ENCODE measurements around the gene TDRD3. TPM values are rescaled to one million over a fixed set of nuclear protein-coding genes. Genes with fewer than 3 reads are reported as not detected.

TDRD3 gene
- total RNA-seq, 1 experiment from 2014 or later = 5.8 TPM

DNA sequence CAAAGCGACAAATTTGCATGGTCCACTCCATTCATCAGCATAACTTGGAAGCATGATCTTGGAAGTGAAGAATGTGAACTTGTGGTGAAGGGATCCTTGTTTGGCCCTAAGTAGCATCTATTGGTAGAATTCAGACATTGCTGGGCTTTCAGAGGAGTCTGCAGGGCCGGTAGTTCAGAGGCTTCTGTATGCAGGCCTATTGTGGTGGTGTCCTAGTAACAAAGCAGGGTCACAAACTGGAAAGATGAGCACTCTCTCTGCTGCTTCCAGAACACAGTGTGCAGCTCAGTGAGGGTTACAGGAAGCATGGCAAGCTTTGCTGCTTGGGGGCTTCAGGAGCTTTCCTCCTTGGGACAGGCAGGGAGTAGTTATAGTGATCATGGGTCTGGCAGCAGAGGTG lies 206.0 kb downstream of the TDRD3 start:
- H3K27me3 ChIP-seq (ENCODE audit: low read length) = no peaks in the 10 kb centered on the region; the same call in 1 of the 2 replicates
- no peak overlapping the region for H3K27ac ChIP-seq (ENCODE audit: low read length)
- no peak for DNase-seq
- ATAC-seq = no peak
- no peak overlapping the region for H2AFZ ChIP-seq (ENCODE audit: low read length)
- H3K9ac ChIP-seq (ENCODE audit: low read length) = no peak overlapping the region
- H3K79me2 ChIP-seq (ENCODE audit: low read length) = no peaks in the 10 kb centered on the region
- no peaks in the 10 kb centered on the region for H3K9me3 ChIP-seq (ENCODE audit: low read length)
- TF ChIP-seq, protein P1, sequence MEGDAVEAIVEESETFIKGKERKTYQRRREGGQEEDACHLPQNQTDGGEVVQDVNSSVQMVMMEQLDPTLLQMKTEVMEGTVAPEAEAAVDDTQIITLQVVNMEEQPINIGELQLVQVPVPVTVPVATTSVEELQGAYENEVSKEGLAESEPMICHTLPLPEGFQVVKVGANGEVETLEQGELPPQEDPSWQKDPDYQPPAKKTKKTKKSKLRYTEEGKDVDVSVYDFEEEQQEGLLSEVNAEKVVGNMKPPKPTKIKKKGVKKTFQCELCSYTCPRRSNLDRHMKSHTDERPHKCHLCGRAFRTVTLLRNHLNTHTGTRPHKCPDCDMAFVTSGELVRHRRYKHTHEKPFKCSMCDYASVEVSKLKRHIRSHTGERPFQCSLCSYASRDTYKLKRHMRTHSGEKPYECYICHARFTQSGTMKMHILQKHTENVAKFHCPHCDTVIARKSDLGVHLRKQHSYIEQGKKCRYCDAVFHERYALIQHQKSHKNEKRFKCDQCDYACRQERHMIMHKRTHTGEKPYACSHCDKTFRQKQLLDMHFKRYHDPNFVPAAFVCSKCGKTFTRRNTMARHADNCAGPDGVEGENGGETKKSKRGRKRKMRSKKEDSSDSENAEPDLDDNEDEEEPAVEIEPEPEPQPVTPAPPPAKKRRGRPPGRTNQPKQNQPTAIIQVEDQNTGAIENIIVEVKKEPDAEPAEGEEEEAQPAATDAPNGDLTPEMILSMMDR (conservative IDR thresholded peaks at IDR 0.05; ENCODE audit: low read depth, low read length) = no peak
- TF ChIP-seq EZH2 (IDR thresholded peaks at IDR 0.05; ENCODE audit: low read length, unreplicated experiment) = no peak
- no peak for TF ChIP-seq EZH2phosphoT487 (IDR thresholded peaks at IDR 0.05; ENCODE audit: borderline replicate concordance, low read length)
- no peak overlapping the region for H3K4me3 ChIP-seq (ENCODE audit: low read length)
- H3K9me2 ChIP-seq (replicated peaks; ENCODE audit: low read length) = no peaks in the 10 kb centered on the region
- POLR2A ChIA-PET (ENCODE audit: unreplicated experiment) = no interaction called here
- H3K4me2 ChIP-seq (ENCODE audit: low read length) = no peak overlapping the region
- no peaks in the 10 kb centered on the region for H3K36me3 ChIP-seq (ENCODE audit: low read depth, low read length)
- CTCF ChIA-PET = no interaction called here
- intact Hi-C loops (cut with micrococcal nuclease) = no loop called here
- H4K20me1 ChIP-seq (ENCODE audit: low read length) = no peaks in the 10 kb centered on the region
- H3F3A ChIP-seq (ENCODE audit: low read length, unreplicated experiment) = no peaks in the 10 kb centered on the region
- no TSS peak for BruUV-seq (replicated peaks)
- H3K4me1 ChIP-seq (ENCODE audit: insufficient read depth, low read length) = no peaks in the 10 kb centered on the region

DNA sequence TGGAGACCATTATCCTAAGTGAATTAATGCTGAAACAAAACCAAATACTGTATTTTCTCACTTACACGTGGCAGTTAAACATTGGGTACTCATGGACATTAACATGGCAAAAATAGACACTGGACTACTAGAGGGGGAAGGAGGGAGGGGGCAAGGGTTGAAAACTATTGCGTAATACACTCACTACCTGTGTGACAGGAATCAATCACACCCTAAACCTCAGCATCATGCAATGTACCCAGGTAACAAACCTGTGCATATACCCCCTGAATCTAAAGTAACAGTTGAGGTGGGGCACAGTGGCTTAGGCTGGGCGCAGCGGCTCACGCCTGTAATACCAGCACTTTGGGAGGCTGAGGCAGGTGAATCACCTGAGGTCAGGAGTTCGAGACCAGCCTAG lies 207.0 kb downstream of the TDRD3 start:
- Histone ChIP-seq H3K9me2 (replicated peaks; ENCODE audit: low read length) (no peaks in the 10 kb centered on the region), H3K9me3 (ENCODE audit: low read length) (no peaks in the 10 kb centered on the region), H3K27ac (ENCODE audit: low read length) (no peak overlapping the region), H3K4me3 (ENCODE audit: low read length) (no peak overlapping the region), H3K4me1 (ENCODE audit: insufficient read depth, low read length) (no peaks in the 10 kb centered on the region), H4K20me1 (ENCODE audit: low read length) (no peaks in the 10 kb centered on the region), H3K27me3 (ENCODE audit: low read length) (no peaks in the 10 kb centered on the region), H2AFZ (ENCODE audit: low read length) (no peak overlapping the region), H3K4me2 (ENCODE audit: low read length) (no peak overlapping the region), H3F3A (ENCODE audit: low read length, unreplicated experiment) (no peaks in the 10 kb centered on the region), H3K36me3 (ENCODE audit: low read depth, low read length) (no peaks in the 10 kb centered on the region), H3K79me2 (ENCODE audit: low read length) (no peaks in the 10 kb centered on the region), H3K9ac (ENCODE audit: low read length) (no peak overlapping the region)
- DNase-seq = no peak
- no TSS peak for BruUV-seq (replicated peaks)
- POLR2A ChIA-PET (ENCODE audit: unreplicated experiment) = no interaction called here
- intact Hi-C loops (cut with micrococcal nuclease) = no loop called here
- CTCF ChIA-PET = no interaction called here
- ATAC-seq = no peak
- TF ChIP-seq, protein P1 (conservative IDR thresholded peaks at IDR 0.05; ENCODE audit: low read depth, low read length) = no peak
- TF ChIP-seq EZH2 (IDR thresholded peaks at IDR 0.05; ENCODE audit: low read length, unreplicated experiment) (no peak), EZH2phosphoT487 (IDR thresholded peaks at IDR 0.05; ENCODE audit: borderline replicate concordance, low read length) (no peak)

DNA sequence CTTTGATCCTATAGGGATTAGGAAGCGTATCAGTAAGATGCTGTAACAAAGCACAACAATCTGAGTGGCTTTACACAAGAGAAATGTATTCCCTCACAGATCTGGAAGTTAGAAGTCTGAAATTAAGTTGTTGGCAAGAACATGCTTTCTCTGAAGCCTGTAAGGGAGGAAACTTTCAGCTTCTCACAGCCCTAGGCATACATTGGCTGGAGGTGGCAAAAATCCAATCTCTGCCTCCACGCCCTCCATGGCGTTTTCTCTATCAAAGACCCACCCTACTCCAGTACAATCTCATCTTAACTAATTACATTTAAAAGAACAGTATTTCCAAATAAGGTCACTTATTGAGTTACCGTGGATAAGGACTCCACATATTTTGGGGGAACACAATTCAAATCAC lies 211.9 kb downstream of the TDRD3 start:
- Histone ChIP-seq H3K4me1 (ENCODE audit: insufficient read depth, low read length) (no peaks in the 10 kb centered on the region), H3K9ac (ENCODE audit: low read length) (no peak overlapping the region), H3K27me3 (ENCODE audit: low read length) (peaks cover 13% of the 10 kb centered on the region), H3K9me2 (replicated peaks; ENCODE audit: low read length) (no peaks in the 10 kb centered on the region), H3K79me2 (ENCODE audit: low read length) (no peaks in the 10 kb centered on the region), H4K20me1 (ENCODE audit: low read length) (no peaks in the 10 kb centered on the region), H3K4me2 (ENCODE audit: low read length) (no peak overlapping the region), H3F3A (ENCODE audit: low read length, unreplicated experiment) (no peaks in the 10 kb centered on the region), H3K4me3 (ENCODE audit: low read length) (no peak overlapping the region), H3K9me3 (ENCODE audit: low read length) (no peaks in the 10 kb centered on the region), H2AFZ (ENCODE audit: low read length) (no peak overlapping the region), H3K36me3 (ENCODE audit: low read depth, low read length) (no peaks in the 10 kb centered on the region), H3K27ac (ENCODE audit: low read length) (no peak overlapping the region)
- no peak for ATAC-seq
- intact Hi-C loops (cut with micrococcal nuclease) = no loop called here
- POLR2A ChIA-PET (ENCODE audit: unreplicated experiment) = no interaction called here
- CTCF ChIA-PET = no interaction called here
- TF ChIP-seq EZH2phosphoT487 (IDR thresholded peaks at IDR 0.05; ENCODE audit: borderline replicate concordance, low read length) = no peak
- TF ChIP-seq, protein P1 (conservative IDR thresholded peaks at IDR 0.05; ENCODE audit: low read depth, low read length) = no peak
- TF ChIP-seq EZH2 (IDR thresholded peaks at IDR 0.05; ENCODE audit: low read length, unreplicated experiment) = no peak
- BruUV-seq (replicated peaks) = no TSS peak
- DNase-seq = no peak
